Endothelial cell of umbilical vein (primary cell): Measurements from ENCODE around the gene MIGA2. TPM values are rescaled to one million over a fixed set of nuclear protein-coding genes. Genes with fewer than 3 reads are reported as not detected.

ENCODE experiments used
- BruUV-seq: library from RNA; stranded (reverse); fragments of 400-500 nt; replicated peaks from 2 replicates; lab custom pipeline; 2021; lab: Mats Ljungman, UMichigan
- CTCF ChIA-PET: fragments of 300-600, 350-600 bp; sonication (Branson Sonifier 250); formaldehyde crosslinking; loops from one replicate; lab custom pipeline; 2021; ENCODE audit warnings: antibody characterized with exemption, inconsistent platforms; lab: Charles Lee
- POLR2A ChIA-PET: fragments of 300-600, 350-600 bp; sonication (Branson Sonifier 250); formaldehyde crosslinking; loops from one replicate; lab custom pipeline; 2021; ENCODE audit warnings: antibody characterized with exemption, inconsistent platforms; lab: Charles Lee
- DNase-seq: peaks from one replicate; pipeline ENCODE4 v3.0.0-alpha.2; 2011; ENCODE audit warnings: low read depth, low spot score
- FAIRE-seq: peaks from 2 replicates; lab custom pipeline; 2011; peaks lifted over from hg19 to GRCh38; lab: Jason Lieb, UNC
- H2AFZ ChIP-seq: 2 replicates; pipeline ENCODE4 v1.6.0; 2012; ENCODE audit warnings: low read depth, low read length, control low read depth, inconsistent platforms
- H3K27ac ChIP-seq: 2 replicates; pipeline ENCODE4 v1.5.1; 2011; ENCODE audit warnings: low read depth, mild to moderate bottlenecking, control low read depth, low read length, moderate library complexity; ENCODE audit not compliant: insufficient read depth
- H3K27me3 ChIP-seq, 2 experiments: 2 replicates each; pipeline versions ENCODE4 v1.6.0 to v1.6.1; 2011; ENCODE audit warnings: low read length in 2 of 2, mixed read lengths in 1 of 2; ENCODE audit not compliant: control insufficient read depth in 2 of 2, insufficient read depth in 2 of 2
- H3K36me3 ChIP-seq, 2 experiments: 2 replicates in 1 of 2; 3 replicates in 1 of 2; pipeline ENCODE4 v1.5.1; 2011; ENCODE audit warnings: low read length in 2 of 2, mild to moderate bottlenecking in 1 of 2, moderate library complexity in 1 of 2; ENCODE audit not compliant: control insufficient read depth in 2 of 2, insufficient read depth in 2 of 2; ENCODE audit errors: extremely low read depth in 1 of 2
- H3K4me1 ChIP-seq: 3 replicates; pipeline ENCODE4 v1.5.1; 2011; ENCODE audit warnings: mild to moderate bottlenecking, low read length; ENCODE audit not compliant: control insufficient read depth, insufficient read depth; ENCODE audit errors: extremely low read depth
- H3K4me2 ChIP-seq: 2 replicates; pipeline ENCODE4 v1.6.1; 2011; ENCODE audit warnings: low read length, control low read depth, mixed read lengths; ENCODE audit not compliant: insufficient read depth
- H3K4me3 ChIP-seq, 3 experiments: fragments of 200-600 bp in 1 of 3; sonication (generic), shearing (Covaris generic) in 1 of 3; replicated peaks in 1 of 3; 2 replicates each; pipeline ENCODE4 v1.5.1; 2011 to 2016; ENCODE audit warnings: control low read depth in 3 of 3, low read length in 3 of 3, mild to moderate bottlenecking in 2 of 3, inconsistent platforms in 1 of 3, low read depth in 1 of 3, moderate library complexity in 1 of 3; ENCODE audit not compliant: insufficient read depth in 1 of 3
- H3K79me2 ChIP-seq: 2 replicates; pipeline ENCODE4 v1.6.0; 2012; ENCODE audit warnings: low read length, inconsistent platforms; ENCODE audit not compliant: control insufficient read depth, insufficient read depth
- H3K9ac ChIP-seq: replicated peaks from 2 replicates; pipeline ENCODE3; 2011; ENCODE audit warnings: low read length, control low read depth; ENCODE audit not compliant: insufficient read depth; ENCODE audit errors: extremely low read depth
- H3K9me1 ChIP-seq: replicated peaks from 3 replicates; pipeline ENCODE4 v1.6.0; 2011; ENCODE audit warnings: mild to moderate bottlenecking, low read length; ENCODE audit not compliant: control insufficient read depth, insufficient read depth; ENCODE audit errors: extremely low read depth
- H3K9me3 ChIP-seq: replicated peaks from 2 replicates; pipeline ENCODE4 v1.5.1; 2012; ENCODE audit warnings: low read length, inconsistent platforms; ENCODE audit not compliant: control insufficient read depth, insufficient read depth
- H4K20me1 ChIP-seq: replicated peaks from 2 replicates; pipeline ENCODE3; 2011; ENCODE audit warnings: mild to moderate bottlenecking, low read length; ENCODE audit not compliant: control insufficient read depth, insufficient read depth; ENCODE audit errors: extremely low read depth
- EZH2 ChIP-seq: IDR thresholded peaks from 2 replicates; pipeline ENCODE4 v1.6.1; 2012; ENCODE audit warnings: borderline replicate concordance, low read depth, mild to moderate bottlenecking, moderate library complexity, low read length, inconsistent platforms; ENCODE audit not compliant: severe bottlenecking
- FOS ChIP-seq: IDR thresholded peaks from 2 replicates; pipeline ENCODE4 v1.6.1; 2011; ENCODE audit warnings: mild to moderate bottlenecking, low read length, moderate library complexity, borderline replicate concordance; ENCODE audit not compliant: insufficient read depth
- GATA2 ChIP-seq: IDR thresholded peaks from 2 replicates; pipeline ENCODE4 v1.7.0; 2011; ENCODE audit warnings: low read depth, mild to moderate bottlenecking, moderate library complexity, mixed read lengths, low read length; ENCODE audit not compliant: insufficient read length, insufficient read depth
- JUN ChIP-seq: IDR thresholded peaks from 2 replicates; pipeline ENCODE4 v1.6.1; 2011; ENCODE audit warnings: borderline replicate concordance, low read depth; ENCODE audit not compliant: insufficient read length, insufficient read depth
- MAX ChIP-seq: IDR thresholded peaks from 2 replicates; pipeline ENCODE4 v1.6.1; 2011; ENCODE audit not compliant: insufficient read depth, insufficient read length
- MYC ChIP-seq: IDR thresholded peaks from one replicate; pipeline ENCODE4 v1.6.1; 2011; ENCODE audit warnings: mild to moderate bottlenecking, low read depth, low read length
- POLR2A ChIP-seq: IDR thresholded peaks from 2 replicates; pipeline ENCODE4 v1.6.1; 2012; ENCODE audit warnings: low read depth, mild to moderate bottlenecking, control low read depth, low read length
- POLR2AphosphoS5 ChIP-seq: IDR thresholded peaks from 2 replicates; pipeline ENCODE4 v1.6.1; 2012; ENCODE audit warnings: low read depth, mild to moderate bottlenecking, control low read depth, low read length, moderate library complexity; ENCODE audit not compliant: insufficient read depth
- dilution Hi-C: fragments of 300-500 bp; cut with MboI; formaldehyde crosslinking; loops from one replicate; pipeline ENCODE4 v1.15.0; 2019; ENCODE audit warnings: low sequenced_read_pairs; ENCODE audit not compliant: extremely low pct_ligation_motif_present
- intact Hi-C: fragments of 100-400 bp; cut with micrococcal nuclease; formaldehyde crosslinking; loops from one replicate; pipeline ENCODE4 v1.10.0; 2022
- polyA plus RNA-seq, 4 experiments: library from polyadenylated mRNA; depleted of rRNA in 3 of 4; stranded (reverse) in 3 of 4; unstranded in 1 of 4; fragments of >200 nt; gene quantifications; 2 replicates each; pipeline versions ENCODE4 v1.2.1 to v1.2.3, GENCODE V29; 2011 to 2012; ENCODE audit warnings: missing spikeins in 1 of 4
- total RNA-seq: library from RNA; stranded (reverse); gene quantifications from 2 replicates; pipeline ENCODE4 v1.2.3, GENCODE V29; 2021
- TF ChIP-seq, protein P1 (sequence below), 2 donors: IDR thresholded peaks; 1 replicate in 1 of 2; 2 replicates in 1 of 2; pipeline ENCODE4 v1.5.1; 2011; ENCODE audit warnings: low read length in 2 of 2, mild to moderate bottlenecking in 2 of 2, moderate library complexity in 2 of 2, control low read depth in 1 of 2, inconsistent platforms in 1 of 2, low read depth in 1 of 2; ENCODE audit not compliant: insufficient read depth in 1 of 2; ENCODE audit errors: extremely low read depth in 1 of 2

MIGA2 gene
- total and polyA plus RNA-seq, 2 donors (not counting 3 experiments of a cell fraction or from before 2014, with no cell fraction given): 27.7 to 28.0 TPM

DNA sequence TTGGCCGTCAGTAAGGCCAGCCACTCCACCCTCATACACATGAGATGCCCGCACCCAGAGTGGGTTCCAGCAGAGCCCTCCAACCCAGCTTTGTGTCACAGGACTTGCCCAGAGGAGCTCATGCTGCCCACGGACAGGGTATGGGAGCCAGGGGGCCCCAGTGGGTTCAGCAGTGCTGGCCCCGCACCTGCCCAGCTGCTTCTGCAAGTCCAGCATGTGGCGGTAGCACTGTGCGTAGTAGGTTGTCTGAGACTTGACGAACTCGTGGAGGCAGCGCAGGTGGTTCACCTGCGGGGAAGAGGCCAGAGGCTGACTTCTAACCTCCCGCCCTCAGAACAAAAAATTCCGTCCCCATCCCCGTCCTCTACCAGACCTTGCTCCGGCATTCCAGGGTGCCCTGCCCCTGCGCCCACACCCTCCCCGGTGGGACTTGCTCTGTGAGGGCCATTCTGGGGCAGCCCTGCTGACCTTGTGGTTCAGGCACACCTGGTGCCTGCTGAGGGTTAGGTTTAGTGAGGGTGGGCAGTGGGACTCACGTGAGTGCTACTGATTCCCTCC is 26.8 kb upstream of the MIGA2 start:
- Histone ChIP-seq H3K27me3 (no peaks in the 10 kb centered on the region), H4K20me1 (no peaks in the 10 kb centered on the region), H3K36me3 (peaks cover 6 to 42% of the 10 kb centered on the region in 2 experiments), H3K9me3 (no peaks in the 10 kb centered on the region), H3K9ac (no peak overlapping the region), H3K79me2 (no peaks in the 10 kb centered on the region), H3K4me2 (no peak overlapping the region), H3K4me3 (no peak overlapping the region), H2AFZ (no peak overlapping the region), H3K4me1 (no peaks in the 10 kb centered on the region), H3K9me1 (no peaks in the 10 kb centered on the region), H3K27ac (no peak overlapping the region)
- ChIA-PET CTCF (interaction anchor here (1.1 to 1.4 kb wide), 3 partner anchors 10 to 27 kb away, joined by 3 to 4 read pairs (median 3); partner anchors contain the start of gene MIGA2), POLR2A (no interaction called here)
- DNase-seq (no peak), FAIRE-seq (no peak)
- TF ChIP-seq EZH2 (no peak), GATA2 (no peak), JUN (no peak), MAX (no peak), FOS (no peak), POLR2AphosphoS5 (no peak), MYC (no peak), POLR2A (no peak)
- TF ChIP-seq, protein P1, sequence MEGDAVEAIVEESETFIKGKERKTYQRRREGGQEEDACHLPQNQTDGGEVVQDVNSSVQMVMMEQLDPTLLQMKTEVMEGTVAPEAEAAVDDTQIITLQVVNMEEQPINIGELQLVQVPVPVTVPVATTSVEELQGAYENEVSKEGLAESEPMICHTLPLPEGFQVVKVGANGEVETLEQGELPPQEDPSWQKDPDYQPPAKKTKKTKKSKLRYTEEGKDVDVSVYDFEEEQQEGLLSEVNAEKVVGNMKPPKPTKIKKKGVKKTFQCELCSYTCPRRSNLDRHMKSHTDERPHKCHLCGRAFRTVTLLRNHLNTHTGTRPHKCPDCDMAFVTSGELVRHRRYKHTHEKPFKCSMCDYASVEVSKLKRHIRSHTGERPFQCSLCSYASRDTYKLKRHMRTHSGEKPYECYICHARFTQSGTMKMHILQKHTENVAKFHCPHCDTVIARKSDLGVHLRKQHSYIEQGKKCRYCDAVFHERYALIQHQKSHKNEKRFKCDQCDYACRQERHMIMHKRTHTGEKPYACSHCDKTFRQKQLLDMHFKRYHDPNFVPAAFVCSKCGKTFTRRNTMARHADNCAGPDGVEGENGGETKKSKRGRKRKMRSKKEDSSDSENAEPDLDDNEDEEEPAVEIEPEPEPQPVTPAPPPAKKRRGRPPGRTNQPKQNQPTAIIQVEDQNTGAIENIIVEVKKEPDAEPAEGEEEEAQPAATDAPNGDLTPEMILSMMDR (IDR thresholded peaks at IDR 0.05; ENCODE audit: extremely low read depth in 1 of 2, insufficient read depth in 1 of 2, low read depth in 1 of 2, low read length in 2 of 2): no peak
- no TSS peak for BruUV-seq
- intact Hi-C loops (loop anchor here (5.0 to 10.0 kb wide), 2 partner anchors 147 to 605 kb away; no protein-coding TSS in a partner anchor), dilution Hi-C loops (no loop called here)
